ENCODE measurements around the gene MAP3K7CL. TPM values are rescaled to one million over a fixed set of nuclear protein-coding genes. Genes with fewer than 3 reads are reported as not detected.

The MAP3K7CL gene
- total RNA-seq, 6 donors from 2014 or later: 3.5 to 9.4 (median 5.9) TPM

GRCh38 chr21:29196670-29197191 lies 66.3 kb downstream of the MAP3K7CL start:
- ATAC-seq (ENCODE audit: low FRiP score in 2 of 2) (peak in 1 of 2 donors; percentile 22), DNase-seq (no peak)
- 38 to 42% methylated on average over 5 of the region's 5 CpGs for WGBS, 2 donors
- H3K36me3 ChIP-seq: no peaks in the 10 kb centered on the region
- H3K27ac ChIP-seq: peak overlapping the region; percentile 48 to 70 (median 60)
- H3K4me1 ChIP-seq: peaks cover 16 to 22% (median 20%) of the 10 kb centered on the region in 4 donors
- TF ChIP-seq EP300 (IDR thresholded peaks at IDR 0.05) (no peak), CTCF (IDR thresholded peaks at IDR 0.05) (no peak), POLR2AphosphoS5 (IDR thresholded peaks at IDR 0.05) (no peak), POLR2A (IDR thresholded peaks at IDR 0.05) (no peak)
- H3K27me3 ChIP-seq: no peaks in the 10 kb centered on the region
- peak overlapping the region in 2 of 4 donors; percentile 11 to 26 for H3K4me3 ChIP-seq
- peaks cover 0 to 9% (median 4%) of the 10 kb centered on the region in 4 donors for H3K9me3 ChIP-seq

GRCh38 chr21:29201186-29201585 lies 70.7 kb downstream of the MAP3K7CL start:
- no peaks in the 10 kb centered on the region for H3K27me3 ChIP-seq
- no peak for DNase-seq
- ATAC-seq (ENCODE audit: low FRiP score in 2 of 2): no peak
- no peaks in the 10 kb centered on the region for H3K36me3 ChIP-seq
- peaks cover 9 to 12% (median 10%) of the 10 kb centered on the region in 4 donors for H3K4me1 ChIP-seq
- TF ChIP-seq POLR2A (IDR thresholded peaks at IDR 0.05) (no peak), CTCF (IDR thresholded peaks at IDR 0.05) (no peak), EP300 (IDR thresholded peaks at IDR 0.05) (no peak)
- H3K9me3 ChIP-seq: peaks cover 0 to 9% (median 4%) of the 10 kb centered on the region in 4 donors
- H3K4me3 ChIP-seq: no peak overlapping the region
- no peak overlapping the region for H3K27ac ChIP-seq

GRCh38 chr21:29205009-29205408 lies 74.6 kb downstream of the MAP3K7CL start:
- H3K4me1 ChIP-seq: no peaks in the 10 kb centered on the region
- no peaks in the 10 kb centered on the region for H3K27me3 ChIP-seq
- DNase-seq: no peak
- peaks cover 0 to 9% (median 4%) of the 10 kb centered on the region in 4 donors for H3K9me3 ChIP-seq
- no peak for ATAC-seq (ENCODE audit: low FRiP score in 2 of 2)
- WGBS, 2 donors: 92 to 94% methylated on average over 5 of the region's 5 CpGs
- H3K36me3 ChIP-seq: no peaks in the 10 kb centered on the region
- no peak for TF ChIP-seq EP300 (IDR thresholded peaks at IDR 0.05)
- TF ChIP-seq CTCF (IDR thresholded peaks at IDR 0.05): no peak
- no peak for TF ChIP-seq POLR2A (IDR thresholded peaks at IDR 0.05)
- H3K27ac ChIP-seq: no peak overlapping the region
- H3K4me3 ChIP-seq: no peak overlapping the region

- no peak for TF ChIP-seq POLR2AphosphoS5 (IDR thresholded peaks at IDR 0.05)
- TF ChIP-seq CTCF (IDR thresholded peaks at IDR 0.05): no peak
- TF ChIP-seq POLR2A (IDR thresholded peaks at IDR 0.05): no peak
- TF ChIP-seq EP300 (IDR thresholded peaks at IDR 0.05): no peak
- Histone ChIP-seq H3K27ac (no peak overlapping the region), H3K4me1 (no peaks in the 10 kb centered on the region), H3K27me3 (no peaks in the 10 kb centered on the region), H3K36me3 (no peaks in the 10 kb centered on the region), H3K9me3 (peaks cover 0 to 7% (median 2%) of the 10 kb centered on the region in 4 donors), H3K4me3 (no peak overlapping the region)
- ATAC-seq (ENCODE audit: low FRiP score in 2 of 2) (no peak), DNase-seq (no peak)
- 72 to 83% methylated on average over 3 of the region's 3 CpGs for WGBS, 2 donors
Measured at GRCh38 chr21:29205988-29206387, 75.5 kb downstream of the MAP3K7CL start.

GRCh38 chr21:29206445-29206844 lies 76.0 kb downstream of the MAP3K7CL start:
- H3K36me3 ChIP-seq: no peaks in the 10 kb centered on the region
- TF ChIP-seq POLR2A (IDR thresholded peaks at IDR 0.05): no peak
- no peak for TF ChIP-seq EP300 (IDR thresholded peaks at IDR 0.05)
- TF ChIP-seq POLR2AphosphoS5 (IDR thresholded peaks at IDR 0.05): no peak
- TF ChIP-seq CTCF (IDR thresholded peaks at IDR 0.05): no peak
- no peak overlapping the region for H3K4me3 ChIP-seq
- no peak for DNase-seq
- H3K9me3 ChIP-seq: peaks cover 0 to 2% (median under 1%) of the 10 kb centered on the region in 4 donors
- H3K4me1 ChIP-seq: no peaks in the 10 kb centered on the region
- WGBS, 2 donors: 88% methylated on average over 4 of the region's 4 CpGs
- no peaks in the 10 kb centered on the region for H3K27me3 ChIP-seq
- no peak overlapping the region for H3K27ac ChIP-seq
- ATAC-seq (ENCODE audit: low FRiP score in 2 of 2): no peak

All from upper lobe of left lung (tissue), 6 donors.